Activated CD4-positive, alpha-beta T cell treated with anti-CD3 and anti-CD28 coated beads, Interleukin-2, amount 10 ng/mL, durations not matched to agents 7 days and 5 days (primary cell): ENCODE data around the gene IL11RA. TPM values are rescaled to one million over a fixed set of nuclear protein-coding genes. Genes with fewer than 3 reads are reported as not detected.
A peak's percentile ranks its signal among the peaks of the same experiment; 100 is the strongest.

Experiments used
- CTCF ChIA-PET: fragments of 350-600 bp; sonication (Branson Sonifier 250); formaldehyde crosslinking; loops from one replicate; lab custom pipeline; 2021; ENCODE audit warnings: antibody characterized with exemption; lab: Charles Lee
- POLR2A ChIA-PET: fragments of 350-600 bp; sonication (Branson Sonifier 250); formaldehyde crosslinking; loops from one replicate; lab custom pipeline; 2021; ENCODE audit warnings: antibody characterized with exemption; lab: Charles Lee
- DNase-seq: peaks from one replicate; pipeline ENCODE4 v3.0.0-alpha.2; 2020
- H3K27ac Mint-ChIP-seq: one replicate; pipeline ENCODE4 v1.8.0; 2021; ENCODE audit warnings: mild to moderate bottlenecking, moderate library complexity, mixed read lengths
- H3K27me3 Mint-ChIP-seq: one replicate; pipeline ENCODE4 v1.8.0; 2021; ENCODE audit warnings: mixed read lengths
- H3K36me3 Mint-ChIP-seq: one replicate; pipeline ENCODE4 v1.8.0; 2021; ENCODE audit warnings: low read depth, mixed read lengths
- H3K4me1 Mint-ChIP-seq: one replicate; pipeline ENCODE4 v1.8.0; 2021; ENCODE audit warnings: mixed read lengths
- H3K4me3 Mint-ChIP-seq: one replicate; pipeline ENCODE4 v1.8.0; 2021; ENCODE audit warnings: mild to moderate bottlenecking, moderate library complexity, mixed read lengths
- H3K9me3 Mint-ChIP-seq: one replicate; pipeline ENCODE4 v1.8.0; 2021; ENCODE audit warnings: mixed read lengths
- total RNA-seq, 2 experiments: library from RNA; stranded (reverse); gene quantifications; one replicate each; pipeline ENCODE4 v1.2.3, GENCODE V29; 2021

Gene IL11RA
- total RNA-seq, 2 experiments from 2014 or later, result 66.3 to 68.5 TPM

- ChIA-PET CTCF (interaction anchor here (0.6 to 3.0 kb wide), 6 partner anchors 16 to 925 kb away, joined by 3 to 11 read pairs (median 6); partner anchors contain the start of gene GALT), POLR2A (no interaction called here)
- no peaks in the 10 kb centered on the region for H3K27me3 Mint-ChIP-seq
- DNase-seq, result no peak
- H3K36me3 Mint-ChIP-seq, result peaks cover 28% of the 10 kb centered on the region
- peaks cover 54% of the 10 kb centered on the region for H3K4me1 Mint-ChIP-seq
- H3K27ac Mint-ChIP-seq, result peak within 1 kb of the TSS; percentile 96
- no peaks in the 10 kb centered on the region for H3K9me3 Mint-ChIP-seq
- H3K4me3 Mint-ChIP-seq, result peak within 1 kb of the TSS; percentile 17
Measured at GRCh38 chr9:34662526-34663302, 10.7 kb downstream of the IL11RA start, which contains the start of gene CCL27. Gene CCL27, minus strand, starts transcription at chr9:34662657. Its CDS starts 24 bp downstream, at chr9:34662633.

- H3K27ac Mint-ChIP-seq, result peak overlapping the region; percentile 96
- peak overlapping the region; percentile 17 for H3K4me3 Mint-ChIP-seq
- ChIA-PET CTCF (interaction anchor here (0.6 to 3.0 kb wide), 5 partner anchors 17 to 924 kb away, joined by 3 to 11 read pairs (median 7); partner anchors contain the start of gene GALT), POLR2A (no interaction called here)
- H3K36me3 Mint-ChIP-seq, result peaks cover 31% of the 10 kb centered on the region
- no peaks in the 10 kb centered on the region for H3K27me3 Mint-ChIP-seq
- peaks cover 56% of the 10 kb centered on the region for H3K4me1 Mint-ChIP-seq
- peak; percentile 32 for DNase-seq
- no peaks in the 10 kb centered on the region for H3K9me3 Mint-ChIP-seq
Measured at GRCh38 chr9:34663303-34663605, 11.3 kb downstream of the IL11RA start.

GRCh38 chr9:34664281-34665066 lies 12.5 kb downstream of the IL11RA start:
- peak overlapping the region; percentile 96 for H3K27ac Mint-ChIP-seq
- H3K27me3 Mint-ChIP-seq, result no peaks in the 10 kb centered on the region
- peak; percentile 82 for DNase-seq
- POLR2A ChIA-PET, result no interaction called here
- peaks cover 5% of the 10 kb centered on the region for H3K9me3 Mint-ChIP-seq
- H3K4me1 Mint-ChIP-seq, result peaks cover 56% of the 10 kb centered on the region
- peaks cover 42% of the 10 kb centered on the region for H3K36me3 Mint-ChIP-seq
- H3K4me3 Mint-ChIP-seq, result peak overlapping the region; percentile 89
- CTCF ChIA-PET, result interaction anchor here (0.8 to 3.0 kb wide), 13 partner anchors 10 to 52 kb away, joined by 3 to 11 read pairs (median 4); partner anchors contain the start of genes CCL19, GALT, RPP25L and SIGMAR1

GRCh38 chr9:34665067-34665380 lies 13.0 kb downstream of the IL11RA start:
- no peak for DNase-seq
- Mint-ChIP-seq H3K36me3 (peaks cover 46% of the 10 kb centered on the region), H3K4me3 (peak overlapping the region; percentile 89), H3K27me3 (no peaks in the 10 kb centered on the region), H3K27ac (peak overlapping the region; percentile 96), H3K4me1 (peaks cover 56% of the 10 kb centered on the region), H3K9me3 (peaks cover 8% of the 10 kb centered on the region)
- ChIA-PET CTCF (interaction anchor here (0.8 to 3.0 kb wide), 11 partner anchors 9 to 53 kb away, joined by 3 to 11 read pairs (median 4); partner anchors contain the start of genes CCL19, GALT, RPP25L and SIGMAR1), POLR2A (no interaction called here)

- H3K4me1 Mint-ChIP-seq, result peaks cover 56% of the 10 kb centered on the region
- H3K27ac Mint-ChIP-seq, result peak overlapping the region; percentile 96
- H3K36me3 Mint-ChIP-seq, result peaks cover 43% of the 10 kb centered on the region
- ChIA-PET POLR2A (no interaction called here), CTCF (interaction anchor here (0.8 to 3.0 kb wide), 9 partner anchors 9 to 53 kb away, joined by 3 to 11 read pairs (median 4); partner anchors contain the start of genes CCL19, GALT, RPP25L and SIGMAR1)
- peak overlapping the region; percentile 89 for H3K4me3 Mint-ChIP-seq
- H3K27me3 Mint-ChIP-seq, result no peaks in the 10 kb centered on the region
- DNase-seq, result peak; percentile 92
- peaks cover 11% of the 10 kb centered on the region for H3K9me3 Mint-ChIP-seq
Measured at GRCh38 chr9:34665381-34666250, 13.6 kb downstream of the IL11RA start.

- H3K4me3 Mint-ChIP-seq, result no peak overlapping the region
- H3K4me1 Mint-ChIP-seq, result peaks cover 20% of the 10 kb centered on the region
- peaks cover 11% of the 10 kb centered on the region for H3K9me3 Mint-ChIP-seq
- ChIA-PET CTCF (interaction anchor here (0.9 to 1.4 kb wide), 2 partner anchors 24 to 33 kb away, joined by 3 to 5 read pairs; partner anchors contain the start of gene GALT), POLR2A (no interaction called here)
- no peaks in the 10 kb centered on the region for H3K27me3 Mint-ChIP-seq
- H3K27ac Mint-ChIP-seq, result no peak overlapping the region
- DNase-seq, result no peak
- peaks cover 23% of the 10 kb centered on the region for H3K36me3 Mint-ChIP-seq
Measured at GRCh38 chr9:34669809-34670562, 18.0 kb downstream of the IL11RA start.

- H3K27ac Mint-ChIP-seq, result no peak overlapping the region
- peaks cover 23% of the 10 kb centered on the region for H3K36me3 Mint-ChIP-seq
- H3K4me1 Mint-ChIP-seq, result peaks cover 12% of the 10 kb centered on the region
- ChIA-PET POLR2A (no interaction called here), CTCF (no interaction called here)
- DNase-seq, result no peak
- no peaks in the 10 kb centered on the region for H3K27me3 Mint-ChIP-seq
- peaks cover 11% of the 10 kb centered on the region for H3K9me3 Mint-ChIP-seq
- H3K4me3 Mint-ChIP-seq, result no peak overlapping the region
Measured at GRCh38 chr9:34671307-34671706, 19.3 kb downstream of the IL11RA start.

GRCh38 chr9:34674440-34674839 lies 22.5 kb downstream of the IL11RA start:
- ChIA-PET CTCF (interaction anchor here (1.0 kb wide), 1 partner anchor 9 kb away, joined by 4 read pairs; no protein-coding TSS in a partner anchor), POLR2A (no interaction called here)
- H3K36me3 Mint-ChIP-seq, result peaks cover 6% of the 10 kb centered on the region
- peaks cover 7% of the 10 kb centered on the region for H3K9me3 Mint-ChIP-seq
- DNase-seq, result no peak
- H3K27ac Mint-ChIP-seq, result peak overlapping the region; percentile 66
- peaks cover 1% of the 10 kb centered on the region for H3K4me1 Mint-ChIP-seq
- no peaks in the 10 kb centered on the region for H3K27me3 Mint-ChIP-seq
- H3K4me3 Mint-ChIP-seq, result no peak overlapping the region

- peaks cover 3% of the 10 kb centered on the region for H3K9me3 Mint-ChIP-seq
- H3K27me3 Mint-ChIP-seq, result no peaks in the 10 kb centered on the region
- ChIA-PET POLR2A (no interaction called here), CTCF (interaction anchor here (0.9 kb wide), 1 partner anchor 16 kb away, joined by 3 read pairs; no protein-coding TSS in a partner anchor)
- no peak overlapping the region for H3K4me3 Mint-ChIP-seq
- DNase-seq, result peak; percentile 58
- H3K4me1 Mint-ChIP-seq, result peaks cover 1% of the 10 kb centered on the region
- peaks cover 2% of the 10 kb centered on the region for H3K36me3 Mint-ChIP-seq
- H3K27ac Mint-ChIP-seq, result no peak overlapping the region
Measured at GRCh38 chr9:34675048-34675714, 23.2 kb downstream of the IL11RA start.

GRCh38 chr9:34675869-34676268 lies 23.9 kb downstream of the IL11RA start:
- ChIA-PET POLR2A (no interaction called here), CTCF (interaction anchor here (0.9 kb wide), 1 partner anchor 17 kb away, joined by 3 read pairs; no protein-coding TSS in a partner anchor)
- Mint-ChIP-seq H3K4me3 (no peak overlapping the region), H3K36me3 (no peaks in the 10 kb centered on the region), H3K27ac (no peak overlapping the region), H3K27me3 (no peaks in the 10 kb centered on the region), H3K4me1 (peaks cover 1% of the 10 kb centered on the region), H3K9me3 (no peaks in the 10 kb centered on the region)
- DNase-seq, result no peak

GRCh38 chr9:34684145-34684544 lies 32.2 kb downstream of the IL11RA start:
- ChIA-PET POLR2A (no interaction called here), CTCF (no interaction called here)
- Mint-ChIP-seq H3K4me3 (no peak overlapping the region), H3K36me3 (peaks cover 3% of the 10 kb centered on the region), H3K4me1 (peaks cover 6% of the 10 kb centered on the region), H3K9me3 (no peaks in the 10 kb centered on the region), H3K27ac (no peak overlapping the region), H3K27me3 (no peaks in the 10 kb centered on the region)
- DNase-seq, result no peak
